Retina (tissue), 1 donor: Measurements from ENCODE around the gene FAM240A.
A peak's percentile ranks its signal among the peaks of the same experiment; 100 is the strongest.

Experiments used
- DNase-seq: peaks from one replicate; pipeline ENCODE4 v3.0.0-alpha.2; 2016

FAM240A gene

DNA sequence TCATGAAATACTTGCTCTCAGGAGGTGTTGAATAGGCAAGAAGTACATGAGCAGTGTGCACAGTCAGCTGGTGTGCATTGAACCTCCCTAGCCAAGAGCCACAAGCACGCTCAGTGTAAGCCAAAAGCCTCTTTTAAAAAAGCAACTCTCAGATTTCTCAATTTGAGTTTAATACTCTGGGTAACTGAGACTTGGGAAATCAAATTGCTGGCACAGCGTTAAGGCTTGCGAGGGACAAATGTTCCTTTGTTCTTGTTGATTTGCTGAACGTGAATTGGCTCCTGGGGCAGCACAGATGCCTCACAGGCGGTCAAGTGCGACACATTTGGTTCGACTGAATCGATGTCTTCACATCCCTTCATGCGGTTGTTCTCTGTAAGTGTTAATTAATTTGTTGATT is at the start of gene FAM240A:
Gene FAM240A (plus strand): TSS at position 202 of the 400 bp plus-strand sequence. CDS start 159 bp downstream, at position 361.
- DNase-seq = peak; percentile 67

DNA sequence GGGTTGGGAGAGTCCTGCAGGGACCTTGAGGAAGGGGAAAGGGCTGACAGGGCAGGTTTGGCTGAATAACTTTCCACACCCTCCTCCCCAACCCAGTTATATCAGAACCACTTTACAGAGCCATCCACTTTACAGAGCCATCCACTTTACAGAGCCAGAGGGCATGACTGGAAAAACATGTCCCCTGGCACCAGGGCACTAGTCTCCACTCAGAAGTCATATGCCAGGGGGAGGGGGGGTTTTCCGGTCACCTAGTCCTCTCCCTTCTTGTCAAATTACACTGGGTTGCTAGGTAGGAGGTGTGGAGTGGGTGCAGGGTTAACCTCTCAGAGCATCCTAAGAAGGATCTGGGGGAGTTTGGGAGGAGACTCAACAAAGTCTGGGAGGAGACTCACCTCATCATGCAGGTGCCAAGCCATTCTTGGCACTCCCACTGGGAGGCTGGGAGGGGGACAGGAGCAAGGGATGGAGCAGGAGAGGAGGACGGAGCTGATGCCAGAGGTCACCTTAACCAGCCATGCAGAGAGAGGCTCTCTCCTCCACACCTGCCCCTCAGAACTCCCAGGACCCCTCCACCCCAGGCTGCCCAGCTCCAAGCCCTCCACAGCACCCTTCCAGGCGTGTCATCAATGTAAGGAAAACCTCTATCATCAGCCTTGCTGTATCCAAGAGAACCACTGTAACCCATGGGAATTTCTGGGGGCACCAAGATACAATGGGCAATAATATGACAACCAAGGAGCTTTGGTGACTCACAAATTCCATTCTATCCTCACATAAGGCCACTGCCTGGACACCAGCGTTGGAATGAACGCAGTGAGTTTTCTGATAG is 47.9 kb upstream of the FAM240A start:
- DNase-seq = no peak

DNA sequence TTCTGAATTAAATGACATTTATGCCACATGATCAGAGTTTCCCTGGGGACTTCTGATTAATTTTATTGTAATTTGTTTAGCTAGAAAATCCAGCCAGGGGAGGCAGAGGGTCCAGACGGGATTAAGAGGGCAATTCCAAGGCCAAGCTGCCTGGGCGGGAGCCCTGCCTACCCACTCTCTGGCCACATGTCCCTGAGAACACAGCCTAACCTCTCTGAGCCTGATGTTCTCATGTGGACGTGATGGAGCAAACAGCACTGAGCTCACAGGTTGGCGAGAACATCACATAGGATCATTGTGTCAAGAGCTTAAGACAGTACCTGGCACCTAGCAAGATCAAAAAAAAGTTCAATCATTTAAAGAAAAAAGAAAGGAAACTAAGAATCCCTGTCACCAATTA is 47.2 kb upstream of the FAM240A start:
- DNase-seq = no peak

DNA sequence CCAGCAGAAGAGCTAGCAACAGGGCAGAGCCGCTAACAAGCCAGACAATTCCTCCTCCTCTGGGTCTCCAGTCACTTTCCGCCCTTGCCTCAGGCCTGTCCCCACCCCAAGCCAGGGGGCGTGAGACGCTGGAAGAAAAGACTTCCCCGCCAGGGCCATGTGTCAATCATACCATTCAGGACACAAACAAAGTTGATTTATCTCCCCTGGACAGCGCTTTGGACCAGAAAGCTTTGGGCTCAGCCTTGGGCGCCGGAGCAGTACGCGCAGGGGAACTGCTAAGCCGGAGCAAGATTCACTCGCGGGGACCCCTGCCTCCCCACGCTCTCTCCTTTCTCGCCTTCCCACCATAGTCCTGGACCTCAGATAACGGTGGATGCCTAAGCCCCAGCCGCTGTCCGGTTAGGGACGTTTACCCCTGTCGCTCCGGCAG is 46.7 kb upstream of the FAM240A start:
- DNase-seq = peak; percentile 58

DNA sequence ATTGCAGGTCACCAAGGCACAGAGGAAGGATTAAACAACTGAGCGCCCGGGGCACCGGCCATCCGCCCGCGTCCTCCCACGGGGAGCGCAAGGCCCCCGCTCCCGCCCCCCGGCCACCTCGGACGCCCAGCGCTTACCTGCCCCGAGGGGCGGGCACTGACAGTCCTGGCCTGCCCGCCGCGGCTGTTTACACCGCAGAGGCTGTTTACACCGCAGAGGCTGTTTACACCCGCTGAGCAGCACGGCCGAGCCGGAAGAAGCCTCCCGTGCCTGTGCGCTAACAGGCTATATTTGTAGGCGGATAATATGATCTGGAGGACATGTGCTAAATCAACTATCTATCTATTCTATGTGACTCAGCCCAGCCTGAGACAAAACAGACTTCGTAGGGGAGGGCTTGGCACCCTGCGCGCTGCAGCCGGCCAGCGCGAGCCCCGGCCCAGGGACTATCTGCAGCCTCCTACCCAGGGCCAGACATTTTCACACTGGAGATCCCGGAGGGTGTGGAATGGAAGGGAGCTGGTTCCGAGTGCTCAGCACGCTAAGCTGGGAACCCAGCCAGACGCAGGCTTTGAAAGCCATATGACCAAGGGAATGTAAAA is 46.2 kb upstream of the FAM240A start, which contains the start of gene LRRC2:
Gene LRRC2 (minus strand): TSS at position 263 of the 602 bp plus-strand sequence. CDS start 14,711 bp downstream, outside the sequence.
- DNase-seq = peak; percentile 64

DNA sequence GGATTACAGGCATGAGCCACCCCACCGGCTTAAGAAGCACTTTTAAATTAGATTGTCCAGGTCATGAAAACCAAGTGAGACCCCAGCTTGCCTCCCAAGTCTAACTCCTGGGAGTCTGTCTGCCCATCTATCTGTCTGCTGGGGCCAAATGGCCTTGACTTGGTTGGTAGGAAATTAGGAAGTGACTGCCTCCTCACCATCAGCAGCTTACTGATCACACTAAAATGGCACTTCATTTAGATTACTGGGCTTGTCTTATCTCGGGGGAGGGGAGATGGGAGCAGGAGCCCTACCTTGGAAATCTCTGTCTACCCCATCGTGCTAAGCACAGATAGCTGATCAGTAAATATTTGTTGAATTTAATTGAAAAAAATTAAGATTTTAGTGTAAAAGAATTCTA is 40.6 kb upstream of the FAM240A start:
- no peak for DNase-seq

DNA sequence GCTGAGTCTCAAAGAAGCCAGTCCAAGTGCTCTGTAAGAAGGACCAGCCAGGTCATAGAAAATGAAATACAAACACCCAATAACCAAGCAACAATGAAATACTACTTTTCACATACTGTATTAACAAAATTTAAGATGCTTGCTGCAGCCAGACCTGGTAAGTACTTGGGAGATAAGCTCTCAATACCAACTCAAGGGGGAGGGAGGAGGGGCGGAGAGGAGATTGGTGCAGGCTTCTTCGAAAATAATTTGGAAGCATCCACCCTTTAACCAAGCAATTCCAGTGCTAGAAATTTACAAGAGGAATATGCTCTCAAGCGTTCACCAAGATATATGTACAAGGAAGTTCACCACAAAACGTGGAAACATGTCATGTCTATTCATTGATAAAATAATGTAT is 38.6 kb upstream of the FAM240A start:
- no peak for DNase-seq

DNA sequence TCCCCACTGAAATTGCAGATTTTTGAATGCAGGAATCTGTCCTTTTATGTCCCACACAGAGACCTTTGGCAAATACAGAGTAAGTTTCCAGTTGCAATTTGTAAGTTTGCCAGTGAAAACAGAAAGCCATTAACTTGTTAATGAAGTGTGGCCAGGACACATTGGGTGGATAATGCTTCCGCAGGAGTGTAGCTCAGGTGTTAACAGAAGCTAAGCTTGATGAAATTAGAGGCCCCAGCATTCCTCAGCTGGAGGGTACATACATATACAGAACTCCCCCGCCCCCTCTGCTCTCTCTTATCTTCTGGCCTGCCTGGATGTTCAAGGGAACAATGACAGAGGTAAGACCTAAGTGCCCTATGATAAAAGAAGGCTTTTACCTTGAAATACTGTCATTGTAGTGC is 38.1 kb upstream of the FAM240A start:
- no peak for DNase-seq

DNA sequence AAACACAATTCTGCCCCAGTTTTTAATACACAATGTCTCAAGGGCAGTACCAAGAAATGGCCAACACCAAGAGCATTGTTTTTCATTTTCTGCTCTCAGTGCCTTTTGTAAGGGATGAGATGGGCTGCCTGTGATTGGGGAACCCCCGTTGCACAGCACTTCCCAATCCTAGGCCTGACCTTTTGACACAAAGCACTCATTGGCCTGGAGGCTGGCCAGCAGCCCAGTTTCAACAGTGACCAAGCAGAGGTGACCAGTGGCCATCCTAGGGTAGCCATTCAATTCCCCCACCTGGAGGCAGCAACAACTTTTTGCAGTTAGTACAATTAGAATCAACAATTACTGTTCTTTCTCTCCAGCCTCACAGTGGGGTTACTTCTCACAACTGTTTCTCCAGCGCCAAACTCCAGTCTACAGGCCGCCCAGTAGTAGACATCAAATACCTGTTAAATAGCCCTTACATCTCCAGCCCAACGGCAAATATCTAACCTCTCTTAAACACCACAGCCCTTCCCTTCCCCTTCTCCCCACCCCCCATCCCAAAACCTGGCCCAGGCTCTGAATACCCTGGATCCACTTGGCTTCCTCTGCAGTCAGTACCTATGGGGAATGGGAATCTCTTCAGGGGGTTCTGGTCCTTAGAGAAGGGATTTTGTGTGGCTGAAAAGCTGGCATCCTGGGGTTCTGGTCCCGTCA is 37.3 kb upstream of the FAM240A start:
- no peak for DNase-seq

DNA sequence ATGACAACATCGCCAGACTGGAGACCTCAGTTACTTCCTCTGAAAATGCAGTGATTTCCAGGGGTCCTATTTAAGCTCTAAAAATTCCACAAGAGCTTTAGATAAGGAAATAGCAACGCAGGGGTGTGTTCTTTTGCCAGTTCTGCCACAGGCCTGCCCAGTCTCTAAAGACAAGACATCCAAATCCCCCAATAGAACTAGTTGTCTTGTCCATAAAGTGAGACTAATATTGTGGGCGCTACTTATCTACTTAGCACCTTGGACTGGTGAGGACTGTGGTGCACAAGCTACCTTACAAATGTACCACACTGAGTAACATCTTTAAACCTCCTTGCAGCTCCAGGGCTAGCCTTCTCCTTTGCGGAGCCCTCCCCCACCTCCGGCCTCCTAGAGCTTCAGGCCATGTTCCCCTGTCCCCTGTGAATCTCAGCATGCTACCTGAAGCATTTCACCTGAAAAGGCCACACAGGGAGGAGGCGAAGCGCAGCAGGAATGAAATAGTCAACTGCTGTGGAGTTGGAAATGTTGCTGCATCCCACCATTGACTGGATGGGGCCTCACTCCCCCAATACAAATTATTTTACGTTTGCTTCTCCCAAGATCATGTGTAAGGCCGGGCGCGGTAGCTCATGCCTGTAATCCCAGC is 36.6 kb upstream of the FAM240A start:
- no peak for DNase-seq

DNA sequence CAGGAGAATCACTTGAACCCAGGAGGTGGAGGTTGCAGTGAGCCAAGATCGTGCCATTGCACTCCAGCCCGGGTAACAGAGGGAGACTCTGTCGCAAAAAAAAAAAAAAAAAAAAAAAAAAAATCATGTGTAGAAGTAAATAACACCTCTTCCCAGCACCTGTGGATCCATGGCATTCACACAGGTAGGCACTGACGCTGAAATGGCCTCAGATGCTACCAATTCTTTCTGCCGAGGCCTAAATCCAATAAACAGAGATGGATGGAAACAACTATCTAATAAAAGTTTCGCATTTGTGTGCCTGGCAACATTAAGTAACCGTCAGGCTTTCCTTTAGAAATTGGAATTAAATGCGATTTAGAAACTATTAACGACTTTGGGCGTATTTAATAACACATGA is 35.9 kb upstream of the FAM240A start:
- no peak for DNase-seq

DNA sequence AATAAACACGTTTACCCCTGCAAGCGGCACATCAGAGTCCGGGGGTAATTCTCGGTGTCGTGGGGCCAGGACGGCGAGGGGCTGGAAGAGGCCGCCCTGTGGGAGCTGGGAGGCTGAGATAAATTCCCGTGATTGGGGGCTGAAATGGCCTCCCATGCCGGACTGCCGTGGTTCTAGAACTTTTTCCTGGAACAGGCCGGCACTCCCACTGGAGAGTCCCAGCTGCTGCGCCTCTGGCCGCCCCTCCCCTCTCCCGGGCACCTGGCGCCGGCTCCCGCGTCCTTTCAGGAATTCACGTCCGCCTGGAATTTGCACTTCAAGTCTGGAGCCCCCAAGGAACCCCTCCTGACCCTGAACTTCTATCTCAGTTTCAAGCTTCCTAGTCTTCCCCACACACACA is 35.4 kb upstream of the FAM240A start:
- peak; percentile 53 for DNase-seq

DNA sequence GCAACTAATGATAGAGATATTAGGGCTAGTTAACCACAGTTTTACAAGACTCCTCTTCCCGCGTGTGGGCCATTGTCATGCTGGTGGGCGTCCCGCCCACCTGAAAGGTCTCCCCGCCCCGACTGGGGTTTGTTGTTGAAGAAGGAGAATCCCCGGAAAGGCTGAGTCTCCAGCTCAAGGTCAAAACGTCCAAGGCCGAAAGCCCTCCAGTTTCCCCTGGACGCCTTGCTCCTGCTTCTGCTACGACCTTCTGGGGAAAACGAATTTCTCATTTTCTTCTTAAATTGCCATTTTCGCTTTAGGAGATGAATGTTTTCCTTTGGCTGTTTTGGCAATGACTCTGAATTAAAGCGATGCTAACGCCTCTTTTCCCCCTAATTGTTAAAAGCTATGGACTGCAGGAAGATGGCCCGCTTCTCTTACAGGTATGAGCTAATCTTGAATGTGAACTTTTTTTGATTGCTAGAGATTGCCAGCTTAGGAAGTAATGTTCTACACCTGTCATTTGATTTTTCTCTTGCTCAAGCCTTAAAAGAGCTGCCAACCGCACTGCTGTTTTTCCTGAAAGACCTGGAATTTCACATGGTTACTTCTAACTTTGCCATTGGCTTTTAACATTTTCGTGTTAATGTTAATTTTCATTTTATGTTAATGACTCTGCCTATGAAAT is 34.6 kb upstream of the FAM240A start:
- DNase-seq = peak; percentile 26

DNA sequence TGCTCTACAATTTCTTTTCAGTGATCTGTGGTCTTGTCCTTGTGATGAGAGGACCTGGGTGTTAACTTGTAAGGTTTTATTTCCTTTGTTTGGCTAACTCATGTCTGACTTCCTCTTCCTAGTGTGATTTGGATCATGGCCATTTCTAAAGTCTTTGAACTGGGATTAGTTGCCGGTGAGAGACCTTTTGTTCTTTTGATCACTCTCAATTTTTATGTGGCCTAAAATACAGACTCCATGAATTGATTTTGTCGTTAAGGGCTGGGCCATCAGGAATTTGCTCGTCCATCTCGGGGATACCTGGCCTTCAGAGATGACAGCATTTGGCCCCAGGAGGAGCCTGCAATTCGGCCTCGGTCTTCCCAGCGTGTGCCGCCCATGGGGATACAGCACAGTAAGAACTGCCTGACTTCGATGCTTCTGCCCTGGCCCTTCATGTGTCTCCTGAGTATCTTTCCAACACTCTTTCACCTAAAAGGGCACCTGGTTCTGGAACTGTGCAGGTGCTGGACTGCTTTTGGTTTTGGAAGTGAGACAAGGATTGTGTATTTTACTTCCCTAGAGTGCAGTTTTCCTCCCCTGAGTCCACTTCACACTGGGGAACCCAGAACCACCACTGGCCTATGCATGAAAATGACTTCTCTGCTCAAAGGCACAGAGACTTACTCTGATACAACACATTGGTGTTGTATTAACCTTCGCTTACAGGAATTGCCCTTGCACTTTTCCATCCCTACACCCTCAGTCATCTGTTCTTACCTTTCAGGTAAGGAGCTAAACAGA is 33.2 kb upstream of the FAM240A start:
- peak; percentile 31 for DNase-seq

DNA sequence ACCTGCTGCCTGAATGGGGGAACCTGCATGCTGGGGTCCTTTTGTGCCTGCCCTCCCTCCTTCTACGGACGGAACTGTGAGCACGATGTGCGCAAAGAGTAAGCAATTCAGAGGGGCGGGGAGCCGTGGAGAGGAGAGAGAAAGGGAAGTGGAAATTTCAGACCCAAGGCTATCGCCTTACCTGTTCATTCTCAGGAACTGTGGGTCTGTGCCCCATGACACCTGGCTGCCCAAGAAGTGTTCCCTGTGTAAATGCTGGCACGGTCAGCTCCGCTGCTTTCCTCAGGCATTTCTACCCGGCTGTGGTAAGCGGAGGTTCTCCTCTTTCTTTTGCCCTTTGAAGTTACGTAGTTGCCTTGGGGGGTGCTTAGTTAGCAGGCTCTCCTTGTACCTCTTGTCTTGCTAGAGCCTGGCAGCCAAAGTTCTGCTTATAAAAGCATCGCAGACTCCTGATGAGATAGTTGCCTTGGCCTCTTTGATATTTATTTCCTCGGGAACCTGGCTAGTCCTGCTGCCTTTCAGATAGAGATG is 32.5 kb upstream of the FAM240A start:
- DNase-seq = no peak

DNA sequence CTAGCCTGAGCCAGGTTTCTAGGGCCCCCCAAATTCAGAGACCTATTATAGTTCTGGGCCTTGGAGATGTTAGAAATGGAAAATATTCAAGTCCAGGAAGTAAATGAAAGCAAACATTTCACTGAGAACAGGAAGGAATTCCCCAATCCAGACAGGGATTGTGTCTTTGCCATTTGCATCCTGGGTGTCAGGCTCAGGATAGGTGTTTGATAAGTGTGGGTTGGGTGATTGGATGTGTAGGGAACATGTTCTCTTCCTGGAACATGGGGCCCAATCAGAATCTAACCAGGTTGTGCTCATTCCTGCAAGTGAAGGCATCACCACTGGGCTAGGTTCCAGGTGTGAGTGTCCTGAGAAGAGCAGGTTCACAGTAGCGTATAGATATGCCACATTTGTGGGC is 31.6 kb upstream of the FAM240A start:
- no peak for DNase-seq

DNA sequence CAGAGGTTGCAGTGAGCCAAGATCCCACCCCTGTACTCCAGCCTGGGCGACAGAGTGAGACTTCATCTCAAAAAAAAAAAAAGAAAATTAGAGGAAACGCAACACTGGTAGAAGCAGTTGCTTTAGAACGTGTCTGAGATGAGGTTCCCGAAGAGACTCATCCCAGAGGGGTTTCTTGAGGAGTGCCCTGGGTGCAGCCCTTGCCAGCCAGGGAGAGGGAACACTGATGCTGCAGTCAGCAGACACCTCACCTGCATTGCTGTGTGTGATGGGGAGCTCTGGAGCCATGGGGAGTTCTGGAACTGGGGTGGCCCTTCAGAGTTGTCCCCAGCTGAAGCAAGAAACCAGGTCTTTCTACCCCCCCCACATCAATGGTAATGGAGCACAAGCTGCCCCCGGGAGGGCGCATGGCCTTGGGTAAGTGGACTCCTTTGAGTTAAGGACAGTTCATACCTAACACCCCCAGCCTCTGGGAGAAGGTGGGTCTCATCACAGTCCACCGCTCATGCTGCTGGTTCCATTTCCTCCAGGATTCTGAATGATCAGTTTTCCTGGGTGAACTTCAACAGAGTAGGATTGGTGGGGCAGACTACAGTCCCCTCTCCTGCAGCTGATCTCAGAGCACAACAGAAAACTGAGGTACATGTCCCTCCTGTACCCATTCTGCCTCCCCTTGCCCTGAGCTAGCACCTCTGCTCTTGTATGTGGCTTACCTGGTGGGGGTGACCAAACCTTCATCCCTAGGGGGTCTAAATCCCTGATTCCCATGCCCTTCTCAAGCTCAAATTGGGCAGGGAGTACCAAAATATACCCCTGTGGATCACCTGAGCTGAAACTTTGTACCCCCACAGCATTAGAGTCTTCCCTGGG is 27.5 kb upstream of the FAM240A start:
- no peak for DNase-seq

DNA sequence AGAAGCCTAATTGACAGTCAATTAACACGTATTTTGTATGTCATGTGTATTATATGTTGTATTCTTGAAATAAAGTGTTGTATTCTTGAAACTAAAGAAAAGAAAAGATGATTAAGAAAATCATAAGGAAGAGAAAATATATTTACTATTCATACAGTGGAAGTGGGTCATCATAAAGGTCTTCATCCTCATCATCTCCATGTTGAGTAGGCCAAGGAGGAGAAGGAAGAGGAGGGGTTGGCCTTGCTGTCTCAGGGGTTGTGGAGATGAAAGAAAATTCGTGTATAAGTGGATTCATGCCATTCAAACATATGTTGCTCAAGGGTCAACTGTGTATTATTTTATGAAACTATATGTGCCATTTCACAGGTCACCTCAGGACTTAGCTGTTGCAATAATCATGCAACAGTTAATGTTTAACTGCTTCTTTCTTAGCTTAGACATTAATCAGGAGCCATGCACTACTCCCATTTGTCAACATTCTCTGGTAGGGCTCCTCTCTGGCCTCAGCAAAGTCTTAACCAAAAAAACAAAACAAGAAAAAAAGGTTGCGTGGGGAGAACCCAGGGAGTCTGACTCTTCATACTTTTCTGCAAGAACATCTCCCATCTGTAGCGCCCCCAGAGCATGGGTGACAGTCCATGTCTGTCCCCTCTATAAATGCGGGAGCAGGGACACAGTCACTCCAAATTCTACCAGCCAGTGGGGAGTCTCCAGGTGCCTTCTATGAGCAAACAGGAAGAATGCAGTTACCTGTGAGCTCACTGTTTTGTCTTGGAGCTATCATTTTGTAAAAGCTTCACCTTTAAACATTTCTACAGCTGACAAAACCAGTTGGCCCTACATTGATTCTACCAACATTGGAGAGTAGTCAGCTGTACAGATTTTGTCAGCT is 26.3 kb upstream of the FAM240A start:
- DNase-seq = no peak

DNA sequence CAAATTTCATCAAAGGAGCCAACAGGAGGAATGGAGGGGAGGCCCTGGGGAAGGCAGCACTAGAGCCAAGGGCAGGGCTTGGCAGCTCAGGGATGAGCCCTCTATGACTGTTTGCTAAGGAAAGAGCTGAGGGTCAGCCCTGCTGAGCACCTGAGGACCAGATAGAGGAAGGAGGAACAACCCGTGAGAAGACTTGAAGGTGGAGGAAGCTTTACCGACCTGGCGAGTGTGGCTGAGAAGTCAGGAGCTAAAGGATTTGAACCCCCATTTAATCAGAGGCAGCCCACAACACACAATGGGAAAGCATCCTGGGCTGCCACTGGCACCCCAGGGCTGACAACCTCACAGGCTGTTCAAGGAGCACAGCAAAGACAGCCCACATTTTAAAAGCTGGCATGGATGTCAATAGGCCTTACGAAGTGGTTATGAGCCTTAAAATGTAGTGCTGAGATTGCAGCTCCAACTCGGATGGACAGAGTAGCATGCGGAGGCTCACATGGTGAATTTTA is 25.5 kb upstream of the FAM240A start:
- no peak for DNase-seq
